ENCODE data around the gene LNX1.

The LNX1 gene

DNA sequence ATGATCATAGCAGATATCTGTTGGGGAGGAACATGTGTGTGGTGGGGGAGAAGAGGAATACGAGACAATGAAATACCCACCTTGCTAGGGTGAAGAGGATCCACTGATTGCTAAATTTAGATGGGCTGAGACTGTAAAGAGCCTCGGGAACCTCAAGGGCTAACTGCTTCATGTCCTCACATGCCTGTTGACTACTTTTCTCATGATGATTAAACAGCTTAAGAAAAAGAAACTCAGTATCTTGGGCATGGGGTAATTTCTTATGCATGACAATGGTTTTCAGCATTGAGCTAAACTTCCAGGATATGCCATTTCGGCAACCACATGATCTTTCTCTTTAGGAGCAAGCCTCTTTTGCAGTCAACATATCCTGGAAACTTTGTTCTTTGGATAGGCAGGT lies 3.9 kb upstream of the LNX1 start:
- DNase-seq (ENCODE audit: low read depth): no peak
- no peak overlapping the region for H3K4me3 ChIP-seq (ENCODE audit: control insufficient read depth, low read depth, low read length)
- TF ChIP-seq, protein P1, sequence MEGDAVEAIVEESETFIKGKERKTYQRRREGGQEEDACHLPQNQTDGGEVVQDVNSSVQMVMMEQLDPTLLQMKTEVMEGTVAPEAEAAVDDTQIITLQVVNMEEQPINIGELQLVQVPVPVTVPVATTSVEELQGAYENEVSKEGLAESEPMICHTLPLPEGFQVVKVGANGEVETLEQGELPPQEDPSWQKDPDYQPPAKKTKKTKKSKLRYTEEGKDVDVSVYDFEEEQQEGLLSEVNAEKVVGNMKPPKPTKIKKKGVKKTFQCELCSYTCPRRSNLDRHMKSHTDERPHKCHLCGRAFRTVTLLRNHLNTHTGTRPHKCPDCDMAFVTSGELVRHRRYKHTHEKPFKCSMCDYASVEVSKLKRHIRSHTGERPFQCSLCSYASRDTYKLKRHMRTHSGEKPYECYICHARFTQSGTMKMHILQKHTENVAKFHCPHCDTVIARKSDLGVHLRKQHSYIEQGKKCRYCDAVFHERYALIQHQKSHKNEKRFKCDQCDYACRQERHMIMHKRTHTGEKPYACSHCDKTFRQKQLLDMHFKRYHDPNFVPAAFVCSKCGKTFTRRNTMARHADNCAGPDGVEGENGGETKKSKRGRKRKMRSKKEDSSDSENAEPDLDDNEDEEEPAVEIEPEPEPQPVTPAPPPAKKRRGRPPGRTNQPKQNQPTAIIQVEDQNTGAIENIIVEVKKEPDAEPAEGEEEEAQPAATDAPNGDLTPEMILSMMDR (IDR thresholded peaks at IDR 0.05; ENCODE audit: control insufficient read depth, insufficient read depth, low read depth, low read length, missing control alignments): no peak

DNA sequence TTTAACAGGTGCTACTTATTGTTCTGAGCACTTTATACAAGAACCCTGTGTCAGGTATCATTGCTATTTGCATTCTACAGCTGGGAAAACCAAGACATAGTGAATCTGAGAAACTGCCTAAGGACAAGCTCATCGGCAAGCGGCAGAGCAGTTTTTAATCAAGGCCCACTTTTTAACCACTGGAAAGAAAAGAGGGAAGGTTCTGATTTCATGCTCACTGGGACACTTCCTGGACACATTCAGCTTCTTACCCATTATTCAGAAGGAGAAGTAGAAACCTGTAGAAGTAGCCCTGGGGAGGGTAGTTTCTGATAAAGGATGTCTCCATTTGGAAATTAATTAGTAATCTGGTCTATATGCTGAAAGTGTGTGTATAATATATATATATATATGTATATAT lies 2.5 kb upstream of the LNX1 start:
- TF ChIP-seq, protein P1 (IDR thresholded peaks at IDR 0.05; ENCODE audit: control insufficient read depth, insufficient read depth, low read depth, low read length, missing control alignments): no peak
- no peak overlapping the region for H3K4me3 ChIP-seq (ENCODE audit: control insufficient read depth, low read depth, low read length)
- DNase-seq (ENCODE audit: low read depth): no peak

DNA sequence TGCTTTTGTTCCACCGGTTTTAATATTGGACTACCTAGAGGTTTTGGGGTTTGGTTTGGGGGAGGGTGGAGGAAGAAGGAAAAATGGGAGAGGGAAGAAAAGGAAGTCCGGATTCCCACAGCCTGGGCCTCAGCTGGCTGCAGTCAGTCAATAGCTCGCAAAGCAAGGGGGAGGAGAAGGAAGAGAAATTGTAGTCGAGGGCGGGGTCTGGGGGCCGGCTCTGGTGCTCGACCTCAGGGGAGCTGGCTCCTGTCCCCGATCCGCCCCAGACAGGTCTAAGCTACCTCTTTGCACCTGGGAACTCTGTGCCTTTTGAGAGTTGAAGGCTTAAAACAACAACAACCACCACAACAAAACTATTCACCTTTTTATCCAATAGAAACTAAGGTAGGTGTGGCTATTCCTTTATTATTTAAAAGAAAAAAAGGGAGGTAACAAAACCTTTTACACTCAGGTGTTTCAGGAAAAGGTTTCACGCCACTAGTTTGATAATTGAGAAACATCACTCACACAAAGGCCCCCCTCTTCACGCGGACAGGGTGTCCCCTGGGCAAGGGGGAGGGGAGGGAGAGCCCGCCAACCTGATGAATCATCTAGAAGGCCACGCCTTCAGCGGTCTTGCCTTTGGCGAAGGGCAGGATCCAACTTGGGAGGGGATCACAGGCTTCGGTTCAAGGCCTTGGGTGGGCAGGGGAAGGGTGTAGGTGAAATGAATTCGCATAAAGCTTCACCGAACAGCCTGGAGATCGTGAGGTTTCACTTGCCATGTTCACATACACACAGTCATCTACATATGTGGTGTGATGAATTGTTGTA lies 1.6 kb upstream of the LNX1 start:
- no peak for DNase-seq (ENCODE audit: low read depth)
- TF ChIP-seq, protein P1 (IDR thresholded peaks at IDR 0.05; ENCODE audit: control insufficient read depth, insufficient read depth, low read depth, low read length, missing control alignments): no peak
- no peak overlapping the region for H3K4me3 ChIP-seq (ENCODE audit: control insufficient read depth, low read depth, low read length)

DNA sequence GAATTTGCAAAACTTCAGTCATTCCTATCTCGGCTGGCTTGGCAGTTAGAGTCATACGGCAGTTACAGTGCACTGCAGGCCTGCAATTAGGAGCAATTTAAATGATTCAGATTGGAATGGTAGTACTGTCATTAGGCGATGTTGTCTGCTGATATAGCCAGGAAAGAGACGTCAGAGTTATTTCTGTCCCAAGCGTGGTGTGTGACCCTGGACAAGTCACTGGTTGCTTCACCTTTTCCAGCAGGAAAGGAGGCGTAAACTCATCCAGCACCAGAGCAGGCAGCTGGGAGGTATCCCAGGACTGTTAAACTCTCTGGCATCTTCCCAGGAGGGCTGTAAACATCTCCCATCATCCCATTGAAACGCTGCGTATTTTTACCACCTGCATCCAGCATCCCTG lies 836 bp upstream of the LNX1 start:
- H3K4me3 ChIP-seq (ENCODE audit: control insufficient read depth, low read depth, low read length): no peak overlapping the region
- TF ChIP-seq, protein P1 (IDR thresholded peaks at IDR 0.05; ENCODE audit: control insufficient read depth, insufficient read depth, low read depth, low read length, missing control alignments): no peak
- DNase-seq (ENCODE audit: low read depth): no peak

DNA sequence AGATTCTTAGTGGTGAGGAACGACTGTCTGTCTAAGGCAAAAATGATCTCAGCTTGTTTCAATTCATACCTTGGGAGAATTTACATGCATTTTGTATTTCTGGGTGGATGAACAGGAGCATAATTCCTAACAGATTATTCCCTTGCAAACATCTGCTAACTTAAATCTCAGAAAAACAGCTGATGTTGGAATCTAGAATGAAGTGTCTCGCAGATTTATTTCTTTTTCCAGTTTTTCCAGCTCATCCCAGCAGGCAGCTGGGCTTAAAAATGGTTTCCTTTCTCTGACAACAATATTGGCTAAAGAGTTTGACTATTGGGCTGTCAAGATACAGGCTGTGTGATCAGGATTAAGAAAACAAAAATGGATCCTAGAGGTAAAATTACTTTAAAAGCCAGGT lies 1.1 kb downstream of the LNX1 start:
- H3K4me3 ChIP-seq (ENCODE audit: control insufficient read depth, low read depth, low read length): no peak overlapping the region
- no peak for DNase-seq (ENCODE audit: low read depth)
- TF ChIP-seq, protein P1 (IDR thresholded peaks at IDR 0.05; ENCODE audit: control insufficient read depth, insufficient read depth, low read depth, low read length, missing control alignments): no peak

DNA sequence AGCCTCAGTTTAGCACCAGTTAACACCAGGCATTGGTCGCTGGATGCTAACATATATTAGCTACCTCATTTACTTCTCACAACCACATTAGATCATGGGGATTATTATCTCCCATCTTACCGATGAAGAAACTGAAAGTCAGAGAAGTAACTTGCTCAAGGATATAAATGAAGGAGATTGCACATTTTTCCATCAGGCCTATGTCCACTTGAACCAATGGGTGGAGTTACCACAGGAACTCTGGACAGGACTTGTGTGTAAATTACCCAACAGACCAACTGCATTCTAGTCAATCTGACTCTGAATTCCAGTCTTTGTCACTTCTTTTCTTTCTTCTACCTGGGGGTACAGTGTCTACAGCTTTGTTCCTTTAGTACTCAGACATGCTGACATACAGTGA lies 1.8 kb downstream of the LNX1 start:
- no peak for DNase-seq (ENCODE audit: low read depth)
- no peak overlapping the region for H3K4me3 ChIP-seq (ENCODE audit: control insufficient read depth, low read depth, low read length)
- TF ChIP-seq, protein P1 (IDR thresholded peaks at IDR 0.05; ENCODE audit: control insufficient read depth, insufficient read depth, low read depth, low read length, missing control alignments): no peak

Measured in AG09309 (cell line).